NCI-H2227 (cell line): ENCODE measurements around the gene AUTS2.

ENCODE experiments used
- DNase-seq: peaks from one replicate; lab custom pipeline; 2025; ENCODE audit not compliant: unreplicated experiment; lab: John Stamatoyannopoulos, UW

Gene AUTS2

GRCh38 chr7:69754476-69754875 lies 156.2 kb downstream of the AUTS2 start:
- no peak for DNase-seq

DNA sequence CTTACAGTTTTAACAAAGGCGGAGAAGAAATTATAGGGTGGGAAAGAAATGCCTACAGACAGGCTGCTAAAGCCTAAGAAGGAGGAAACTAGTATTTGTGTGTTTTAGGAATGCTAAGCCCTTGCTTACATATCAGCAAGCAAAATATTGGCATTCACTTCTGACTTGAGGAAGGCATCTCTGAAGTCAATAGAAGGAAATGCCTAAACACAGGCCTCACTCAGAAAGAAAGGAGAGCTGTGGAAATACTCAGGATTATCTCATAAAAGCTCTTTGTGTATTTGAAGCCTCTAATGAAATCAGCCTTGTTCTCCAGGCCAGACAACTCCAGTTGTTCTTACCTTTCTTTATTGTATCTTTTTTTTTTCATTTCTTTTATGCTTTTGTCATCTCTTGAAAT lies 158.0 kb downstream of the AUTS2 start:
- DNase-seq: no peak

GRCh38 chr7:69757528-69757927 lies 159.3 kb downstream of the AUTS2 start:
- no peak for DNase-seq

DNA sequence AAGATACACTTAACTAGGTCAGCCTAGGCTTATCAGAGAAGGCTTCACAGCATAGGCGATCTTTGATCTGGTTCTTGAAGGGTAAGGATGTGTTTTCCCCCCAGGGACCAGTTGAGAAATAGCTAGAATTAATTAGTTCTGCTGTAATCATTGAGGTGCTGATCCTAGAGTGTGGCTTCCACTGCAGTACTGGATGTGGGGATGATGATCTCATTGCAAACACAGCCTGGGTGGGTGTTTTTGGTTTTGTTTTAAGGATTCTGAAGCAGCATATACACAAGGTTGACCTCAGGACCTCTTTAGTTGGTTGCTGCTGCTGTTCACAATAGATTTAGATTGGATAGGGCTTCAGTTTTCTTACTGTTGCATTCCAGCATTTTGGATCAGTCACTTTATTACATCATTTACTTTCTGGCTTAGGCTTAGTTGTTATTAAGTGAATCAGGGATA lies 159.7 kb downstream of the AUTS2 start:
- DNase-seq: no peak

- DNase-seq: no peak
Observed at GRCh38 chr7:69759373-69759772, 161.1 kb downstream of the AUTS2 start.

GRCh38 chr7:69761290-69761922 lies 163.1 kb downstream of the AUTS2 start:
- no peak for DNase-seq

DNA sequence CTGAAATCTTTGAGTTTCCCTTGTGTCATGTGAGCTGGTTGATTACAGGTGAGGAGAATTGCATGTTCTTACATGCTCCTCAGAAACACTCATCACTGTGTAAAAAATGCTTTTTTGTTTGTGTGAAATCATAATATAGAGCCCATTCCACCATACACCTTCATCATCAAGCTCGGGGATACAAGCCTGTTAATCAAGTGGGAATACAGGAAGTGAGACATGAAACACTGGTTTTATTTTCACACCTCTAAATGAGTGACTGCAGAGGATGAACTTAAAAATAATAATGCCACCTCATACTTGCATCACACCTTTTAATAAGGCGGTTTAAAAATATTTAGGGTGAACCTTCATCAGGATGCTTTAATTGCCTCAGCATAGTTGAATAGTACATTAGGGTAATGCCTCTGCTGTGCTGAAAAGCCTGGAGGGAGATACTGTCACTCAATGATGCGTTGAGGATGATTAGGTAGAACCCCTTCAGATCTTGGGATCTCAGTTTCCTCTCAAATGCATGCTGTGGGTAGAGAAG lies 164.6 kb downstream of the AUTS2 start:
- DNase-seq: no peak

GRCh38 chr7:69763513-69763912 lies 165.2 kb downstream of the AUTS2 start:
- no peak for DNase-seq

DNA sequence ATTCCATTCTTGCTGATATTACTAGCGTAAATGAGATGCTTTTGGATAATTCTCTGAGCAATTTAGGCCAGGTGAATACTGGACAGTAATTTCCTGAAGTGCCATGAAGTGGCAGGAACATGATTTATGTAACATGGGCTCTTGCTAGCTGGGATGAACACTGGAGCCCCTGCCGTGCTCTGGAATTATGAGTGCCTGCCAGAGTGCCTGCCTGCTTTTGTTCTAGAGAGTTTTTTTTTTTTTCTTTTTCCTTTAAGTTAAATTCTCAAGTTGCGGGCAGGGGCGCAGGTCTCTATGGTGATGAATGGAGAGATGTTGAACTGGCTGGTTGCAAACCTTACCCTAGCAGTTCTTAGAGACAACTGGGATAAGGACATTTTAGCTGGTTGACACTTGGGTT lies 165.9 kb downstream of the AUTS2 start:
- DNase-seq: peak; percentile 91

- no peak for DNase-seq
Observed at GRCh38 chr7:69764681-69765080, 166.4 kb downstream of the AUTS2 start.

DNA sequence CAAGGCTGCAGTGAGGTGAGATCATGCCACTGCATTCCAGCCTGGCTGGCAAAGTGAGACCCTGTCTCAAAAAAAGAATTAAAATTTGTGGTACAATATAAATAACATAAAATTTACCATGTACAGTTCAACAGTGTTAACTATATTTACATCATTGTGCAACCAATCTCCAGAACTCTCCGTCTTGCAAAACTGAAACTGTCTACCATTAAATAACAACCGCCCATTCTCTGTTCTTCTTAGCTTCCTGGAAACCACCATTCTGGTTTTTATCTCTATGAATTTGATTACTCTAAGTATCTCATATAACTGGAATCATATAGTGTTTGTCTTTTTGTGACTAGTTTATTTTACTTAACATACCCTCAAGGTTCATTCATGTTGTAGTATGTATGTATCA lies 167.6 kb downstream of the AUTS2 start:
- DNase-seq: no peak

- DNase-seq: no peak
Observed at GRCh38 chr7:69768986-69769595, 170.8 kb downstream of the AUTS2 start.

GRCh38 chr7:69769826-69770225 lies 171.6 kb downstream of the AUTS2 start:
- DNase-seq: no peak

GRCh38 chr7:69770613-69771012 lies 172.3 kb downstream of the AUTS2 start:
- DNase-seq: no peak

- DNase-seq: no peak
Observed at GRCh38 chr7:69772718-69773436, 174.6 kb downstream of the AUTS2 start.

GRCh38 chr7:69773535-69774225 lies 175.4 kb downstream of the AUTS2 start:
- no peak for DNase-seq

DNA sequence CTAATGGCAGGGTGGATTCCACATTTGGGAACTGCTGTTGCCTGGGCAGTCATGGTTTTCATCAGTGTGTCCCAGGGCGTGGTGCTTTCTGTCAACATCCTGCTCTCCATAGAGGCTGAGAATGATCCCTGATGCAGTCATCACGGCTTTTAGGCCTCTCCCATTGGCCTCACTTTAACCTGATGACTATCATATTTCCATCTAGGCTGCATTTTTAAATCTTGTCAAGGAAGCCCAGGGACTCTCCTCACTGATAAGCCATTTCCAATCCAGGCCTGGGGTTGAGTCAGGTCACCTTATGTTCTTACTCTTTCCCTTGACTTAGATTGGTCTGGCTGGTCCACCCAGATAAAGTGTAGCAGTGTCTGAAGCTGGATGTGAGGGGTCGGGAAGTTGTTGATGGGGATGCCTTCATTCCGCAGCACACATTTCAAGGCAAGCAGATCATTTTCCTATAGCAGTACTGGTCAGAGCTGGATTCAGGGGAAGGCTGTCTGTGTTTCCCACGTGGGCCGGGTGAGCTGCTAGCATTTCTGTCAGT lies 177.0 kb downstream of the AUTS2 start:
- DNase-seq: no peak

DNA sequence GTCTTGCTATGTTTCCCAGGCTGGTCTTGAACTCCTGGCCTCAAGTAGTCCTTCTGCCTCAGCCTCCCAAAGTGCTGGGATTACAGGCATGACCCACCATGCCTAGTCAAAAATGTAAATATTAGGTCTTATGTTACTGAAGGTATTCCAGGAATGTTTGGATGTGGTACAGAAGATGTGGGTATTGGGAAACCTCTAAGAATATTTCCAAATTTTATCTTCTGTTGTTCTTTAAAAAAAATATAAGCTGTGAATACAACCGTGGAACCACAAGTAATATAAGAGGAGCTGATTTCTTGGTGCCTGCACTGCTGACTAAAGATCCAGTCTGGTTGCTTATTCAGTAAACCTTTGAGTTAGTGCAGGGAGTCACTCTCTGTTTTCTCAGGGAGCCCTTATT lies 178.3 kb downstream of the AUTS2 start:
- no peak for DNase-seq

GRCh38 chr7:69778138-69778537 lies 179.9 kb downstream of the AUTS2 start:
- DNase-seq: no peak

- DNase-seq: no peak
Observed at GRCh38 chr7:69780379-69780778, 182.1 kb downstream of the AUTS2 start.

DNA sequence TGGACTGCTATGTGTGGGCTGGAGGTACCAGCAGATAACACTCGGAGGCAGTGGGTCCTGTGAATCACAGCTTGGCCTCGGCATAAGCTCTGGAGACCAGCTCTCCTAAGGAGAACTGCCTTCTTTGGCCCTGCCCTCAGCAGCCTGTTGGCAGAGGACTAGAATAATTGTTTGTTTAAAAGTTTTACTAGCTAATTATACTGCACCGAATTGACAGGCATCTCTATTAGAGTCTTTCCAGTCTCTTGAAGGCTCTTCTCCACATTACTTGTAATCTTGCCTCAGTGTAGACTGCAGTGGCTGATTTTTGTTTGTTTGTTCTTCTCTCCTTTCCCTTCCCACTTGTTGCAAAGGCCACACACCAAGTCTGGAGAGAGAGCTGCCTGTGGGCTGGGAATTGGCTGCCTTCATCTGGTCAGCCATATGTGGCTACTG lies 183.2 kb downstream of the AUTS2 start:
- peak; percentile 20 for DNase-seq
